HEK293 (cell line): Measurements from ENCODE around the gene GTF2F1.

Experiments
- CTCF ChIA-PET: fragments of 350-600 bp; formaldehyde crosslinking; extraction: SDS; loops from one replicate; lab custom pipeline; 2021; ENCODE audit warnings: antibody characterized with exemption; lab: Yijun Ruan, JAX
- POLR2A ChIA-PET: fragments of 300-600 bp; formaldehyde crosslinking; extraction: SDS; loops from one replicate; lab custom pipeline; 2020; ENCODE audit warnings: antibody characterized with exemption, inconsistent platforms; lab: Yijun Ruan, JAX
- H3K27ac ChIP-seq: fragments of 200-500 bp; sonication (Bioruptor generic); 2 replicates; pipeline ENCODE4 v1.5.1; 2014; ENCODE audit warnings: low read depth, low read length, control low read depth, inconsistent platforms; ENCODE audit errors: extremely low read depth
- H3K36me3 ChIP-seq, 2 experiments: fragments of 200-500 bp in 1 of 2; sonication (Bioruptor generic) in 1 of 2; 1 replicate in 1 of 2; 2 replicates in 1 of 2; pipeline ENCODE4 v1.5.1; 2014 to 2017; ENCODE audit warnings: inconsistent platforms in 2 of 2, low read length in 2 of 2; ENCODE audit not compliant: control insufficient read depth in 2 of 2, insufficient read depth in 1 of 2
- H3K4me1 ChIP-seq: fragments of 200-500 bp; sonication (Bioruptor generic); 2 replicates; pipeline ENCODE4 v1.5.1; 2014; ENCODE audit warnings: mild to moderate bottlenecking, low read length, inconsistent platforms; ENCODE audit not compliant: control insufficient read depth, insufficient read depth
- H3K4me3 ChIP-seq: 2 replicates; pipeline ENCODE4 v1.5.1; 2011; ENCODE audit warnings: low read depth, mild to moderate bottlenecking, control low read depth, low read length, moderate library complexity
- H3K9me3 ChIP-seq: fragments of 200-500 bp; sonication (Bioruptor generic); 2 replicates; pipeline ENCODE4 v1.5.1; 2014; ENCODE audit warnings: low read depth, low read length, inconsistent platforms; ENCODE audit not compliant: control insufficient read depth, insufficient read depth
- GLIS2 ChIP-seq: fragments of 450-650 bp; formaldehyde crosslinking; IDR thresholded peaks from 2 replicates; pipeline ENCODE4 v1.5.1; 2016; ENCODE audit warnings: missing biosample characterization, missing genetic modification characterization
- HOXA7 ChIP-seq: sonication (generic); formaldehyde crosslinking; IDR thresholded peaks from 2 replicates; pipeline ENCODE4 v1.8.1; 2022; ENCODE audit warnings: missing genetic modification reagents, borderline replicate concordance
- HOXD13 ChIP-seq: sonication (generic); formaldehyde crosslinking; IDR thresholded peaks from 2 replicates; pipeline ENCODE4 v1.8.0; 2022; ENCODE audit warnings: missing genetic modification reagents, borderline replicate concordance
- PRDM2 ChIP-seq: fragments of 450-650 bp; formaldehyde crosslinking; IDR thresholded peaks from 2 replicates; pipeline ENCODE4 v1.5.1; 2016; ENCODE audit warnings: missing biosample characterization, missing genetic modification characterization, borderline replicate concordance
- TSHZ1 ChIP-seq: fragments of 450-650 bp; formaldehyde crosslinking; IDR thresholded peaks from 2 replicates; pipeline ENCODE4 v1.5.1; 2016; ENCODE audit warnings: missing biosample characterization, missing genetic modification characterization, borderline replicate concordance
- ZNF140 ChIP-seq: fragments of 450-650 bp; formaldehyde crosslinking; IDR thresholded peaks from 2 replicates; pipeline ENCODE4 v1.5.1; 2016; ENCODE audit warnings: missing biosample characterization, missing genetic modification characterization
- ZNF146 ChIP-seq: fragments of 450-650 bp; formaldehyde crosslinking; IDR thresholded peaks from 2 replicates; pipeline ENCODE4 v1.5.1; 2016; ENCODE audit warnings: missing biosample characterization, missing genetic modification characterization
- ZNF16 ChIP-seq: fragments of 450-650 bp; formaldehyde crosslinking; IDR thresholded peaks from 2 replicates; pipeline ENCODE4 v1.5.1; 2016; ENCODE audit warnings: low read depth, missing biosample characterization, missing genetic modification characterization
- ZNF292 ChIP-seq: fragments of 450-650 bp; formaldehyde crosslinking; IDR thresholded peaks from 2 replicates; pipeline ENCODE4 v1.5.1; 2016; ENCODE audit warnings: low read depth, missing biosample characterization, missing genetic modification characterization, borderline replicate concordance
- ZNF555 ChIP-seq: fragments of 450-650 bp; formaldehyde crosslinking; conservative IDR thresholded peaks from 2 replicates; pipeline ENCODE4 v1.5.1; 2017; ENCODE audit warnings: missing biosample characterization, mild to moderate bottlenecking, missing genetic modification characterization, inconsistent platforms
- ZNF561 ChIP-seq: fragments of 450-650 bp; IDR thresholded peaks from 2 replicates; pipeline ENCODE4 v1.5.1; 2018; ENCODE audit warnings: missing biosample characterization, missing genetic modification characterization, borderline replicate concordance
- ZNF600 ChIP-seq: fragments of 450-650 bp; formaldehyde crosslinking; IDR thresholded peaks from 2 replicates; pipeline ENCODE4 v1.5.1; 2016; ENCODE audit warnings: missing biosample characterization, missing genetic modification characterization
- ZNF624 ChIP-seq: fragments of 450-650 bp; formaldehyde crosslinking; IDR thresholded peaks from 2 replicates; pipeline ENCODE4 v1.5.1; 2017; ENCODE audit warnings: missing biosample characterization, missing genetic modification characterization
- ZSCAN23 ChIP-seq: fragments of 450-650 bp; formaldehyde crosslinking; IDR thresholded peaks from 2 replicates; pipeline ENCODE4 v1.5.1; 2016; ENCODE audit warnings: missing biosample characterization, missing genetic modification characterization
- ZSCAN30 ChIP-seq: fragments of 450-650 bp; IDR thresholded peaks from 2 replicates; pipeline ENCODE4 v1.5.1; 2018; ENCODE audit warnings: missing biosample characterization, mild to moderate bottlenecking, missing genetic modification characterization, moderate library complexity
- TF ChIP-seq, protein P1 (sequence below): fragments of 450-650 bp; formaldehyde crosslinking; IDR thresholded peaks from 2 replicates; pipeline ENCODE4 v1.5.1; 2016; ENCODE audit warnings: missing biosample characterization, missing genetic modification characterization
- TF ChIP-seq, protein P2 (sequence below): fragments of 450-650 bp; formaldehyde crosslinking; optimal IDR thresholded peaks from 2 replicates; pipeline ENCODE3; 2016; ENCODE audit warnings: missing biosample characterization, mild to moderate bottlenecking, missing genetic modification characterization

GTF2F1 gene

GRCh38 chr19:6409346-6409745, 16.4 kb upstream of the GTF2F1 start:
- H3K36me3 ChIP-seq: peaks cover 0 to 9% of the 10 kb centered on the region in 2 experiments; a peak in 2 of 3 replicates
- no peaks in the 10 kb centered on the region for H3K4me1 ChIP-seq
- H3K4me3 ChIP-seq: no peak overlapping the region
- TF ChIP-seq ZNF292 (tag by site-specific recombination): no peak
- no peak for TF ChIP-seq ZNF624 (tag by site-specific recombination)
- peak; percentile 24; the same call in 1 of the 2 replicates for TF ChIP-seq ZNF140
- peak; percentile 94 for TF ChIP-seq ZNF146 (tag by site-specific recombination)
- TF ChIP-seq, protein P1, sequence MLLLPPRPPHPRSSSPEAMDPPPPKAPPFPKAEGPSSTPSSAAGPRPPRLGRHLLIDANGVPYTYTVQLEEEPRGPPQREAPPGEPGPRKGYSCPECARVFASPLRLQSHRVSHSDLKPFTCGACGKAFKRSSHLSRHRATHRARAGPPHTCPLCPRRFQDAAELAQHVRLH (tag by site-specific recombination): 0 out of 2 replicates have a peak, but pooled peaks have one; percentile 22
- TF ChIP-seq, protein P2, sequence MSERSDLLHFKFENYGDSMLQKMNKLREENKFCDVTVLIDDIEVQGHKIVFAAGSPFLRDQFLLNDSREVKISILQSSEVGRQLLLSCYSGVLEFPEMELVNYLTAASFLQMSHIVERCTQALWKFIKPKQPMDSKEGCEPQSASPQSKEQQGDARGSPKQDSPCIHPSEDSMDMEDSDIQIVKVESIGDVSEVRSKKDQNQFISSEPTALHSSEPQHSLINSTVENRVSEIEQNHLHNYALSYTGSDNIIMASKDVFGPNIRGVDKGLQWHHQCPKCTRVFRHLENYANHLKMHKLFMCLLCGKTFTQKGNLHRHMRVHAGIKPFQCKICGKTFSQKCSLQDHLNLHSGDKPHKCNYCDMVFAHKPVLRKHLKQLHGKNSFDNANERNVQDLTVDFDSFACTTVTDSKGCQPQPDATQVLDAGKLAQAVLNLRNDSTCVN: no peak
- POLR2A ChIA-PET: no interaction called here
- no peaks in the 10 kb centered on the region for H3K9me3 ChIP-seq
- no peak overlapping the region for H3K27ac ChIP-seq
- CTCF ChIA-PET: no interaction called here

DNA sequence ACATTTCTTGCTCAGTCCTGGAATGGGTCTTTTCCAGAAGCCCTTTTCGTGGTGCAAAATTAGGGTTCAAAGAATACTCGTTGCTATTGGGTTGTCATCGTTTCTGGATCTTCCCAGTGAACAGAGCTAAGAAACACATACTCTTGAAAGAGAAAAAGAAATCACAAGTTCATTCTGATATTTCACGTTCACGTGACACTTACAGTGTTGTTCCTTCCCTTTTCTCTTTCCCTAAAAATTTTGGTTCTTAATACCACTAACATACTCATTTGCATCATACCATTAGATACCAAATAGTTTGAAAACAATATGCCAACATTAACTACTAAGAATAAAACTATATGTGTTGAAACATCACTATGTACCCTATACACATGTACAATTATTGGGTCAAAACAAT, 13.4 kb upstream of the GTF2F1 start:
- H3K4me1 ChIP-seq: no peaks in the 10 kb centered on the region
- H3K36me3 ChIP-seq: no peaks in the 10 kb centered on the region
- TF ChIP-seq HOXD13 (CRISPR knock-in tag) (no peak), ZSCAN30 (tag by site-specific recombination) (no peak), ZSCAN23 (tag by site-specific recombination) (no peak), TSHZ1 (no peak), HOXA7 (CRISPR knock-in tag) (no peak), GLIS2 (tag by site-specific recombination) (no peak), ZNF16 (no peak), ZNF561 (no peak), PRDM2 (tag by site-specific recombination) (no peak), ZNF555 (no peak), ZNF600 (no peak)
- H3K27ac ChIP-seq: no peak overlapping the region
- CTCF ChIA-PET: interaction anchor here (0.9 kb wide), 1 partner anchor 31 kb away, joined by 3 read pairs; no protein-coding TSS in a partner anchor
- POLR2A ChIA-PET: no interaction called here
- H3K4me3 ChIP-seq: no peak overlapping the region
- H3K9me3 ChIP-seq: no peaks in the 10 kb centered on the region
